HG03103 (cell line): ENCODE results near the gene CSNK2A1.
"Not testable (repeated sequence)": the region's sequence is repeated elsewhere in the genome, so short reads cannot be mapped to it uniquely, and the experiment has no call there.

Source experiments
- ATAC-seq: cut with Tn5 transposase; IDR thresholded peaks from one replicate; pipeline ENCODE4 v1.9.1; 2021; ENCODE audit warnings: low read depth; ENCODE audit not compliant: unreplicated experiment

Gene CSNK2A1

DNA sequence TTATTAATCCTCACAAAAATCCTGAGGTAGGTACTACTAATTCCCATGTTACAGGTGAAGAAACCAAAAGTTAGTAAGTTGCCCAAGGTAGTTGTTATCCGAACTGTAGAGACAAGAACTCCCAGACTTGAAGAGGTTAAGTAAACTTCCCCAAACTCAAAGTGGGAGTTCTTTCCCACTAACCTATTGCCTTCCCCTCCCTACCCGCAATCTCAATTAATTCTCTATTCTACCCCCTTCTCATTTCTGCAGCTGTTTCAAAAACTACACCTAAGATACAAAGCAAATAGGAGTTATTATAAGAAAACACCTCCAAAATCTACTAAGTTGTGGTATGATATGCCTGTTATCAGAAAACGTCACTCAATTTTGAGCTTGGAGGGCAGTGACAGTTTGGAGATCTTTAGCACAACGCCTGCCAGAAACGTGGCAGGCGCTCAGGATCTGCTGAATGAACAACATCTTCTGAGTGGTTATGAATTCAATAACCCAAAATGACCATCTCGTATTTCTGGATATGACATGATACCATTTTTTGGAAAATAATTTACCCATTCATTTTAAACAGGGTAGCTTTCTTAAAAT is 7.1 kb downstream of the CSNK2A1 start:
- no peak for ATAC-seq

DNA sequence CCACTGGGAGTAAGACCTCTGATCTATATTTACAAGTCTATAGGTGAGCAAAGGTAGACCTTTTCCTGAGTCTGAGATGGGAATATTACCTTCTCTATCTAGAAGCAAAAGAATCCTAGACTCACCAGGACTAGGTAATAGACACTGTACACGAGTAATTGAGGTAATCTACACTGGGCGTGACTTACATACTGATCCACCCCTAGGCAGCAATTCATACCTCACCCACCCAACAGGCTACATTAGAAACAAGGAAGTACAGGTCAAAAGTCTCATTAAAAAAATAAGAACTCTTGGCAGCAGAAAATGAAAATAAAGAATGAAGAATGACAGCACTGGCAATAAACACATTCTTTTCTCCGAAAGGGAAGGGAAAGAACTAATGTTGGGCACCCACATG is 7.6 kb downstream of the CSNK2A1 start:
- no peak for ATAC-seq

DNA sequence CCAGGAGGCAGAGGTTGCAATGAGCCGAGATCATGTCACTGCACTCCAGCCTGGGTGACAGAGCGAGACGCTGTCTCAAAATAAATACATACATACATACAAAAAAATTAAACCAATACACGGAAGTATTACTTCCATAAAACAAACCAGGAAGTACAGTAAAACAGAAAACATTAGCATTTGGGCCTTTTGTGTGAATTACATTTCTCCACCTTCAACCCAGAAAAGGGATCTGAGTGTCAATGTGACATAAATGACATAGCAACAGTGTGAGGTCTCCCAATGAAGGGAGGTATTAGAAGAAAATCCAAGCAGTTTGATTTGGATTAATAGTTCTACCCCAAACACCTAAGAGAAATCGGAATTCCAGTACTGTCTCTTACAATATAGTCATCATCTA is 10.1 kb downstream of the CSNK2A1 start:
- no peak for ATAC-seq

DNA sequence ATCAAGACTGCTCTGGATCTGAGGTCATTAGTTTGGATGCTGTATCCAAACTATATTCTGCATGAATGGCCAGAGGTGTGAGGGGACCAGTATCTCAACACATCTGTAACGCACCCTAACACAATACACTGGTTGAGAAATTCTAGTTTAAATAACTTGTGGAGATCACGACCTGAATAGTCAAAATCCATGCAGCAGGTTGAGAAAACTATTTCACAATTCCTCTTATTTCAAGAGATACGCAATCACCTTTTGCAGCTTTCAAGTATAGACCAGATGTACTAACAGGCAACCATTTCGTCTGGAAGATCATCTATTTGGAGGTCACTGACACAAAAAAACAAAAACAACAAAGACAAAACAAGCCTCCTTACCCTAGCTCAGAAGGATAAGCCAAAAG is 11.1 kb downstream of the CSNK2A1 start:
- no peak for ATAC-seq

DNA sequence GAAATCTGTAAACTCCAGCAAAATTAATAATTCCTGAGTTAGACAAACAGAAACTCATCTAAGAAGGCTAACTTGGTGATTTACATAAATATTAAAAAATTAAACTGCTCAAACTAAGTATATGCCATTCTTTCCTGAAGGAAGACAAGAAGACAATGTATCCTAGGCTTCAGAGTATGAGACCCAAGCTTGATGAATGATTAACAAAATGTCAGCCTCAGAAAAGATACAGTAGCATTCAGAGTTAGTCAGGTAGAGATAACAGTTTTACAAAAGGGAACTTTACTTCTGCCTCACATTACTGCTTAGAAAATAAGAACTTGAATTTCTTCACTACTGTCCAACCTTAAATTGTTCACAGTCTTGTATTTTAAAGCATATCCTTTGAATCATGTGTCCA is 12.0 kb downstream of the CSNK2A1 start:
- ATAC-seq = no peak

DNA sequence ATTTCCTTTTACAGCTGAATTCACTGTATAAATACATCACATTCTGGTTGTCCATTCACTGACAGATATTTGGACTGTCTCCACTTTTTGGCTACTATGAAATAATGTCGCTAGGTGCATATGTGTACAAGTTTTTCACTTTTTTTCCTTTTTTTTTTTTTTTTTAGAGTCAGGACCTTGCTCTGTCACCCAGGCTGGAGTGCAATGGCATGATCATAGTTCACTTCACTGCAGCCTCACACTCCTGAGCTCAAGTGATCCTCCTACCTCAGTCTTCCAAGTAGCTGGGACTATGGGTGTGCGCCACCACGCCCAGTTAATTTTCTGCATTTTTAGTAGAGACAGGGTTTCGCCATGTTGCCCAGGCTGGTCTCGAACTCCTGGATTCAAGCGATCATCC is 13.3 kb downstream of the CSNK2A1 start:
- no peak for ATAC-seq

DNA sequence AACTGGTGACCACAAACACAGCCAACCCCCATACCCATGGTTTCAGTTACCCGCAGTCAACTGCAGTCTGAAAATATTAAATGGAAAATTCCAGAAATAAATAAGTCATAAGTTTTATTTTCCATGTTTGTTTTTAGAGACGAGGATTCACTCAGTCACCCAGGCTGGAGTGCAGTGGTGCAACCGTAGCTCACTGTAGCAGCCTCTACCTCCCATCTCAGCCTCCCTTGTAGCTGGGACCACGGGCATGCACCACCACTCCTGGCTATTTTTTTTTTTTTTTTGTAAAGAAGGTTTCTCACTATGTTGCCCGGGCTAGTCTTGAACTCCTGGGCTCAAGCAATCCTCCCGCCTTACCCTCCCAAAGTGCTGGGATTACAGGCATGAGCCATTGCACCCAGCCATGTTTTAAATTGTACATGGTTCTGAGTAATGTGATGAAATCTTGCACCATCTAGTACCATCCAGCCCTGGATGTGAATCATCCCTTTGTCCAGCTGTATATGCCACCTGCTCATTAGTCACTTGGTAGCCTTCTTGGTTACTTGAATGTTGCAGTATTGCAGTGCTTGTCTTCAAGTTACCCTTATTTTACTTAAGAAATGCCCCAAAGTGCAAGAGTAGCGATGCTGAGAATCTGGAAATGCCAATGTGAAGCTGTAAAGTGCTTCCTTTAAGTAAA is 14.5 kb downstream of the CSNK2A1 start:
- ATAC-seq = no peak

DNA sequence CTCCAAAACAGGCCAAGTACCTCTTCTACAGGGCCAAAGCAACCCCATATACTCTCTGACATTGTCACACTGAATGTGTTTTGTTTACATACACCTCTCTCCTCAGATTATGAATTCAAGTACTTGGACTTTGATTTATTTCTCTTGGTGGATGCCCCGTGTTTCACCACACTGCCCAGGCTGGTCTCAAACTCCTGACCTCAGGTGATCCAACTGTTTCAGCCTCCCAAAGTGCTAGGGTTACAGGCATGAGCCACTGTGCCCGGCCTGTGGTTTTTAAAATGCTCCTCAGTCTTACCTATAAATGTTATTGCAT is 16.1 kb downstream of the CSNK2A1 start:
- ATAC-seq = no peak

DNA sequence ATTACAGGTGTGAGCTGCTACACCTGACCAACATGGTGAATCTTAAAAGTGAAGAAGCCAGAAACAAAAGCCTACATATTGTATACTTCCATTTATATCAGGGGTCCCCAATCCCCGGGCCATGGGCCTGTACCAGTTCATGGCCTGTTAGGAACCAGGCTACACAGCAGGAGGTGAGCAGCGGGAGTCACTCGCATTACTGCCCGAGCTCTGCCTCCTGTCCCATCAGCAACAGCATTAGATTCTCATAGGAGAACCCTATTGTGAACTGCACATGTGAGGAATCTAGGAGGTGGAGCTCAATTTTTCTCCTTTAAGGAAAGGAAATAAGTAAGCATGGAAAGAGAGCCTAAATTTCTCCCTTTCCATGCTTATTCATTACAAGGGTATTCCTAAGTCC is 21.7 kb downstream of the CSNK2A1 start:
- no peak for ATAC-seq

DNA sequence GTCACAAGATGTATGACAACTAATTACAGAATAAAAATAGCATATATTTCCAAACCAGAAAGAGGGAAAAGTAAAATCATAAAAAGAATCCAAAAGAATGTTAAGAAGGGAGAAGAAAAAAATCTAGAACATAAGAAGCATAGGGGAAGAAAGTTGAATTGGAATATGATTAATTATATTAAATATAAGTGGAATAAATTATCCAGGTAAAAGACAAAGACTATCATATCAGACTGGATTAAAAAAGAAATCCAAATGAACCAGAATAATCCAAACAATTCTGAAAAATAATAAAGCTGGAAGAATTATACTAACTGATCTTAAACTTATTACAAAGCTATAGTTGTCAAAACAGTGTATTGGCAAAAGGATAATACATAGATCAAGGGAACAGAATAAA is 23.6 kb downstream of the CSNK2A1 start:
- no peak for ATAC-seq

DNA sequence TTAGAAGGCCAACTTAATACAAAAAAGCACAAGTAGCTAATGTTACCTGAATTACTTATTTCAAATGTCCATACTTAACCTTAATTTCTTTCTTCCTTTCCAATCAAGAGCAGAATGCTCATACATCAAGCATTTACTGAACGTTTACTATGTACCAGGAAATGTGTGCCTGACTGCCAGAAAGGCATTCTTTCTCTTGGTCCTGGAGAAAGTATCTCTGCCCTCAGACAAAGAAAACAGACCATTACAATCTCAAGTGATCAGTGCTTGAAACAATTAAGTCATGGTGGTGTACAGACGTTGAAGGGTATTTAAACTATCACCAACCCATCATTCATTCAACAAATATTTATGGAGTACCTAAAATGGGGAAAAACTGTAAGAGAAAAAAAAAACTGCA is 26.4 kb downstream of the CSNK2A1 start:
- no peak for ATAC-seq

DNA sequence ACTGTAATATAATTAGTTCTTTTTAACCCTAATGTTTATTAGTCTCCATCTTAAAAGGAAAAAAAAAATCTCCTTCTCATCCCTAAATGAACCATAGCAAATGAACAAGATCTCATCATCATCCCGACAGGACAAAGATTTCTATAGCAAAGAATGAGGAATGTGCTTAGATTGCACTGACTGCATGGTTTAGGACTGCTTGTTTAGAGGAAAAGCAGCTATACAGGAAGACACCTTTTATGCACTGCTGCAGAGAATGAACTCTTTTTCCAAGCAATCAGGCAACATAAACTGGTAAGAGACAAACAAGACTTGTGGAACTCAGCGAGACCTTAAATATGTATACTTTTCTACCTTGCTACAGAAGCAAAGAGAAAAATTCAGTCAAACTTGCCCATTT is 26.8 kb downstream of the CSNK2A1 start:
- no peak for ATAC-seq

DNA sequence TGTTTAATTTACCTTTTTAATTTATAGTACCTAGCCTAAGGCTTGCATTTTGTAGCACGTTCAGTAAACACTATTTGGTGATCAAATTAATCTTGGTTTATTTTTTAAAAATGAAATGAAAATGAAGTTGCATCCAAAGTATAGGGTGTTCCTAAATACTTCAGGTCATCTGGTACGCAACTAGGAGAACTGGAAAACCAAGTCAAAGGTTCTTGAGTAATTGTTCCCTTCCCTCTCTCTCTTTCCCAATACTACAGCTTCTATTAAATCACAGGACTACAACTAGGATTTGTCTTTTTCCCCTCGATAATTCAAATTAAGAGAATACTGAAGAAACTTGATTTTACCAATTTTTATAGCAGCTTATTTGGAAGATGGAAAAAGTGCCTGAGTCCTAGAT is 27.9 kb downstream of the CSNK2A1 start:
- ATAC-seq = no peak

DNA sequence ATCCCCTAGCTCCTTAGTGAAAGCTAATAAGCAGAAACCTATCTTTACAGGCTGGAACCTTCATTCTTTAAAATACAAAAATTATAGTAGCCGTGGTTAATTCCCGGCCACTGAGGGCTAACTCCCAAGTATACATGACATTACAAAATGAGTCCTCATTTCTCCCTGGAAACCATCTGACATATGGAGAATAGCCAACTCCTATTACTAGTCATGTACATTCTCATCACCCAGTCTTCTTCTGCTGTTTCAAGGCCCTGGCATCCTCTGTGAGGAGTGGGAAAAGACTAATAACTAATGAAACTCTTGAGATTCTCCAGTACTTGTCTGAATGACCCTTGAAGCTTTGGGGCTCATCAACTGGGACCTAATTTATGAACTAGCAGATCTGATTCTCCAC is 30.2 kb downstream of the CSNK2A1 start:
- ATAC-seq = no peak

DNA sequence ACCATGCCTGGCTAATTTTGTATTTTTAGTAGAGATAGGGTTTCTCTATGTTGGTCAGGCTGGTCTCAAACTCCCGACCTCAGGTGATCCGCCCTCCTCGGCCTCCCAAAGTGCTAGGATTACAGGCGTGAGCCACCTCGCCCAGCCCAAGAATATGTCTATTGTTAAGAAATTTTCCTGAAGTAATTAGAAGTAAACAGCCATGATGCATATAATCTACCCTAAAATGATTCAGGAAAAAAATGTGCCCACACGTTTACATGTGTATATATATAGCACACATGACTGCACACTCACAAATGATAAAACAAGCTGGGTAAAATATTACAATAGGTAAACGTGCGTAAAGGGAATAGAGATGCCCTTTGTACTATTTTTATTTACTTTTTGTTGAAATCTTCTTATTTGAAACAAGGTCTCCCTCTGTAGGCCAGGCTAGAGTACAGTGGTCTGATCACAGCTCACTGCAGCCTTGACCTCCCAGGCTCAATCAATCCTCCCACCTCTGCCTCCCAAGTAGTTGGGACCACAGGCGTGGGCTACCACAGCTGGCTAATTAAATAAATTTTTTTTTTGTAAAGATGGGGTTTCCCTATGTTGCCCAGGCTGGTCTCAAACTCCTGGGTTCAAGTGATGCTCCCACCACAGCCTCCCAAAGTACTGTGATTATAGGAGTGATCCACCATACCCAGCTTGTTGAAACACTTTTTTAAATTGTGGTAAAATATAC is 33.1 kb downstream of the CSNK2A1 start:
- not testable (repeated sequence) for ATAC-seq

DNA sequence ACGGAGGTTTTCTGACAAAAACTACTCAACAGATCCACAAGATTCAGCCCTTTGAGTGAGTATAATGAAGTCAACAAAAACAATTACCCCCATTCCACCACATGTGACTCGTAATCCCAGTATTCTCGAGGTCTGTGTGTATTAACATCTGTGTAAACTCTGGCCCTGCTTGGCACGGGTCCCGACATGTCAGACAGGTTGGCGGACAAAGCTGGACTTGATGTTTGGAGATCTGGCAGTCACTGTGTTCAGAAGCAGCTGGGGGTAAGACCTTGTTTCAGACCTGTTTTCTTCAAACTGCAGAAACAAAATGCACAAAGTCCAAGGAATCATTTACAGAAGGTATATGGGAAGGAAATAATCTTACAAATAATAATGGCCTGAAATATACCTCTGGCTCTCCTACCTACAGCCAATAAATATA is 35.2 kb downstream of the CSNK2A1 start:
- not testable (repeated sequence) for ATAC-seq

DNA sequence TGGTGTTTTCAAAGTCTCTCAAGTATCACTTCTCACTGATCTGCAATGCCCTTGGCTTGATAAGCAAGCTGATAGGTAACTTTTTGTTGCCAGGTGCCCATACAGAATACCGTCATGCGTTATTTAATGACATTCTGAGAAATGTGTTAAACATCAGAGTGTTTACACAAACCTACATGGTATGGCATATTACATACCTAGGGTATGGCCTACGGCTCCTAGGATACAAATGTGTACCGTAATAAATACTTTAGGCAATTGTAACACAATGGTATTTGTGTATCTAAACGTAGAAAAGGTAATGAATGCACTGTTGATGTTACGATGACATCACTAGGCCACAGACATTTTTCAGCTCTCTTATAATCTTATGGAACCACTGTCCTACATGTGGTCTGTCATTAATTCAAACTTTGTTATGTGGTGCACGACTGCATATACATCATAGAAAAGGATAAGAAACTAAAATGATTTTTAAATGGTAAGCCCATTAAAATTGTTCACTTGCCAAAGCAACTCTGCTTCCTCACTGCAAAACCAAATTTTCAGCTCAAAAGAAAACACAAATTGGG is 35.7 kb downstream of the CSNK2A1 start:
- no peak for ATAC-seq

DNA sequence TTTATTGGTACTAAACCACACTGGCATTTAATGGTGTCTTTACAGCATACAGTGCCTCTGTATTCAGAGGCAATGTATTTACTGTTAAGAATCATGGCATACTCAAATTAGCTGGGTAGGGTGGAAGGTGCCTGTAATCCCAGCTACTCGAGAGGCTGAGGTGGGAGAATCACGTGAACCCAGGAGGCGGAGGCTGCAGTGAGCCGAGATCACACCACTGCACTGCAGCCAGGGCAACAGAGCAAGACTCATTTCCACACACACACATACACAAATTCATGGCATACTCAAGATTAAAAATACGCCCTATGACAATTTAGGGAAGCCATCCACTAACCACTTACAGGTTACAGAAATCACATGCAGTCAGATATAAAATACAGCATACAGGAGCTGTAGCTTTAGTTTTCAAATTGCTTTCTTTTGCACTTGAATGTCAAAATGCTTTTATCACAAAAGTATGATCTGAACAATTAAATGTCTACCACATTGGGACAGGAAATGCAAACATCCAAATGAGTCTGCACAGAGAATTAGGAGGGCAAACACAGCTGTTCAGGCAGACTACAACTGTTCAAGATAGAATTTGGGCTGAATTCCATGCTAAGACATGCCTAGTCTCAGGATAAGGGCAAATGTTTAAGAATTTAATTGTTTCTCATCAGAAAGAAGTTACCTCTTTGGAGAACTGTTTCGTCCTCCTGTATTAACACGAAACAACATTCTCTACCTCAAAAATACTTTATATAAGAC is 36.4 kb downstream of the CSNK2A1 start:
- no peak for ATAC-seq

DNA sequence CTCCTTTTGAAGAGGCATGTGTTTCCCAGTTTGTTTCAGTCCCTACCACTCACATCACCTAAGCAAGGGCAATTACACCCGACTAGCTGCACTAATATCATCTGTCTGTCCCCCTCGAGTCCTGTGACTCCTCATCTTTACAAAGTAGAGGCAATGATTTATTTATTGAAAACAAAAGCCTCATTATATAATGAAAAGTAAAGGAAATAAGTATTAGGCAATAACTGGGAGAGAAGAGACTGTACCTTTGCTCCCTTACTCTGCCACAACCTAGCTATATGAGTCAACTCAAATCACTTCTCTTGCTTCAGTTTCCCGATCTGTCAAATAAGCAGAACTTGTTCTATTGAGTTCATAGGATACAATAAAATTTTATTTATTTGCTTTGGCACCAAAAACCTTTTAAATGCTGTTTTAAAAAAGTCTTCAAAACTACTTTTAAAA is 38.9 kb downstream of the CSNK2A1 start:
- no peak for ATAC-seq

DNA sequence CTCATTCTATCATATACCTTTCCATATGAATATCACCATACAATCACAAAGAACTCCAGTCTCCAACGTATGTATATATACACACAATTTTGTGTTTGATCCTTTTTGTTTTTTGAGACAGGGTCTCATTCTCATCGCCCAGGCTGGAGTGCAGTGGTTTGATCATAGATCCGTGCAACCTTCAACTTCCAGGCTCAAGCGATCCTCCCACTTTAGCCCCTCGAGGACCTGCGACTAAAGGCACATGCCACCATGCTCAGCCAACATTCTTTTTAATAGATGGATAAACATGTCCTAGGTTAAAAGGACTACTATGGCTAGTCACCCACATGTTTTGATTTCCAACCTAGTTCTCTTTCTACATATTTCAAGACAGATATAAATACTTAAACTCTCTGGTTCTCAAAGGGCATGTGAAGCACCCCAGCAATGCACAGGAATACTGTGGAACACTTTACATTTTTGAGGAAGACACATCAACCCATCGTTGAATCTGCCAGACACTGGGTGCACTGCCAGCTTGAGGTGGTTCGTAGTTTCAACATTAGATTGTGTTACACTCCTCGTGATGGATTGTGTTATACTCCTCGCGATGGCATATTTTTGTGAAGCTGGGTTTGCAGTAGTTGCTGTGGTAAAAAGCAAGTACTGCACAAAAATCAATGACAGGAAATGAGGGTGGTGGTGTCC is 40.4 kb downstream of the CSNK2A1 start:
- ATAC-seq = no peak
